GM21528 (cell line): ENCODE data around the gene ABCB1.
"Not testable (repeated sequence)": the region's sequence is repeated elsewhere in the genome, so short reads cannot be mapped to it uniquely, and the experiment has no call there.

Experiments
- ATAC-seq: cut with Tn5 transposase; IDR thresholded peaks from one replicate; pipeline ENCODE4 v1.9.1; 2021; ENCODE audit warnings: mild to moderate bottlenecking, moderate library complexity; ENCODE audit not compliant: unreplicated experiment, low FRiP score

Gene ABCB1

DNA sequence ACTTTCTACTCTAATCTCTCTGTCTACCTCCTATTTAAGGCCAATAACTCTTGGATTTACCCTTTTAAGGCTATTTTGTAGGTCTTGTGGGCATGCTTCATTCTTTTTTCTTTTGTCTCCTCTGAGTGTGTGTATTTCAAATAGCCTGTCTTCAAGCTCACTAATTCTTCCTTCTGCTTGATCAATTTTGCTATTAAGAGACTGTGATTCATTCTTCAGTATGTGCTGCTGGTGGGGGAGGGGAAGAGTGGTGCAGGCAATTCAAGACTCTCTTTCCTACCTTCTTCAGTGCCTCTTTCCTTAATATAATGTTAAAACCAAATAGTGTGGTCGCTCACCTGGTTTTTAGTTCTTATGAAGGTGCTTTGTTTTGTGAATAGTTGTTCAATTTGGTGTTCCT lies 20.0 kb downstream of the ABCB1 start:
- ATAC-seq = no peak

GRCh38 chr7:87575521-87575920 lies 25.2 kb downstream of the ABCB1 start:
- no peak for ATAC-seq

GRCh38 chr7:87574630-87575029 lies 26.1 kb downstream of the ABCB1 start:
- ATAC-seq = no peak

DNA sequence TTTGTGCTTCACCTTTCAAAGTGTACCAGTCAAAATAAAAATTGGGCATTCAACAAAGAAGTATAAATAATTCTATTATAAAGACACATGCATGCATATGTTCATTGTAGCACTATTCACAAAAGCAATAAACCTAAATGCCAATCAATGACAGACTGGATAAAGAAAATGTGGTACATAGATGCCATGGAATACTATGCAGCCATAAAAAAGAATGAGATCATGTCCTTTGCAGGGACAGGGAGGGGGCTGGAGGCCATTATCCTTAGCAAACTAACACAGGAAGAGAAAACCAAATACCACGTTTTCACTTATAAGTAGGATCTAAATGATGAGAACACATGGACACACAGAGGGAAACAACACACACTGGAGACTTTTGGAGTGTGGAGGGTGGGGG lies 28.2 kb downstream of the ABCB1 start:
- not testable (repeated sequence) for ATAC-seq

GRCh38 chr7:87570178-87570577 lies 30.5 kb downstream of the ABCB1 start:
- ATAC-seq = no peak

DNA sequence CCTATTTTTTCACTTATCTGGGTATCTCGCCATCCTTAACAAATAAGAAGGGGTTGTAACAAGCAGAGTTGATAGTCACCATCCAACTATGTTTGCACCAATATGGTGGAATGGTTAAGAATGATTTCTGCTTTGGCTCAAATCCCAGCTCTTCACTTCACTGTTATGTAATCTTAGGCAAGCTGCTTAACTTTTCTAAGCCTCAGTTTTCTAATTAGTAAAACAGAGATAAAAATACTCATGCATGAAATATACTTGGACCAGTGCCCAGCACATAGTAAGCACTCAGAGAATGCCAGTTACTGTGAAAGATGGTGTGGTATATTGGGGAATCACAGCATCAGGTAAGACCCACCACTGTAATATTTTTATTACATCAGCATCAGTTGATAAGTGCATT lies 33.6 kb downstream of the ABCB1 start:
- ATAC-seq = no peak

GRCh38 chr7:87566311-87566900 lies 34.3 kb downstream of the ABCB1 start:
- ATAC-seq = no peak

DNA sequence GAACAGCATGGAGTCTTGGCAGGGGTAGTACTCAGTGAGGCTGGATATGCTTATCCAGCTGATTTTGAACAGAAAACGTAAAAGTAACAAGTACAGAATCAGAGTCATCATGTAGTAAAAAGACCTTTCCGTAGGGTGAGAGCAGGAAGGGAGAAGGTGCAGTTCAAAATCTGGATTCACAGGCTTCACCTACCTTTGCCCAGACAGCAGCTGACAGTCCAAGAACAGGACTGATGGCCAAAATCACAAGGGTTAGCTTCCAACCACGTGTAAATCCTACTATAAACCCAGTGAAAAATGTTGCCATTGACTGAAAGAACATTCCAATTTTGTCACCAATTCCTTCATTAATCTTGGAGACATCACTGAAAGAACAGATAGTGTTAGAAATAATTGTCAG lies 34.8 kb downstream of the ABCB1 start:
- no peak for ATAC-seq

- peak; percentile 77 for ATAC-seq
Measured at GRCh38 chr7:87564296-87564963, 36.3 kb downstream of the ABCB1 start.

- ATAC-seq = no peak
Measured at GRCh38 chr7:87561702-87562101, 39.0 kb downstream of the ABCB1 start.

- ATAC-seq = no peak
Measured at GRCh38 chr7:87561102-87561501, 39.6 kb downstream of the ABCB1 start.

GRCh38 chr7:87552351-87552900 lies 48.3 kb downstream of the ABCB1 start:
- ATAC-seq = no peak

- no peak for ATAC-seq
Measured at GRCh38 chr7:87548123-87548919, 52.4 kb downstream of the ABCB1 start.

- ATAC-seq = no peak
Measured at GRCh38 chr7:87545760-87546159, 54.9 kb downstream of the ABCB1 start.

DNA sequence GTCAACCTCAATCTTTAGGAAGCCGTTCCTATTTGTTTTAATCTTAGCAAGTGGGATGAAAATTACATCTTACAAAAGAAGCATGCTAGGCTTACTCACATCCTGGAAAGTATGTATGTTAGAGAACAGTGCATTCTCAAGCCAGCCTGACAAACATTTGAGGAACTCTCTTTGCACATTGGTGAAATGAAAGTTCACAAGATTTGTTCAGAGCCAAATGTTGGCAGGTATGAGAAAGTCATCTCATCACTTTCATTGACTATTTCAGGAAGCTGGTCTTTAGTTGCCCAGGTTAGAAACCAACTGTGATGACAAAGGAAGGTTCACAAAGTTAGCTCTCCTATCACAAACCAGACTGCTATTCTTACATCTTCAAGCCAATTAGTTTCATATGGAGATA lies 57.1 kb downstream of the ABCB1 start:
- ATAC-seq = no peak

GRCh38 chr7:87541648-87542047 lies 59.0 kb downstream of the ABCB1 start:
- no peak for ATAC-seq

GRCh38 chr7:87538052-87538451 lies 62.6 kb downstream of the ABCB1 start:
- ATAC-seq = no peak

DNA sequence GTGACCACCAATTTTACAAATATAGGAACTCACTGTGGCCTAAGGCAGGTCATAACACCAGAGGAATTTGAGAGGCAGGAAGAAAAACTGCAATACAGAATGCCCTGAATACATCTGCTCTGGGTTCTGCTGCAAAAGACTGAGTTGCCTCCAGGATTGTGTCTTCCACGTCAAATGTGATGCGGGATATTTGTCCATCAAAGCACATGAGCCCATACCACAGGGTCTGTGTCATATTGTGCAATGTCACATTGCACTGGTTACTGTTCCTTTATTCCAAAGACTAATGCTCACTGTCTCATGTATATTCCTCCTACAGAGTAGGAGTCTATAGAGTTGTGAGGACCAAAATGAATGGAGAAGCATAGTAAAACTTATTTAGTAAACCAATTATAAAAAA lies 66.6 kb downstream of the ABCB1 start:
- no peak for ATAC-seq

DNA sequence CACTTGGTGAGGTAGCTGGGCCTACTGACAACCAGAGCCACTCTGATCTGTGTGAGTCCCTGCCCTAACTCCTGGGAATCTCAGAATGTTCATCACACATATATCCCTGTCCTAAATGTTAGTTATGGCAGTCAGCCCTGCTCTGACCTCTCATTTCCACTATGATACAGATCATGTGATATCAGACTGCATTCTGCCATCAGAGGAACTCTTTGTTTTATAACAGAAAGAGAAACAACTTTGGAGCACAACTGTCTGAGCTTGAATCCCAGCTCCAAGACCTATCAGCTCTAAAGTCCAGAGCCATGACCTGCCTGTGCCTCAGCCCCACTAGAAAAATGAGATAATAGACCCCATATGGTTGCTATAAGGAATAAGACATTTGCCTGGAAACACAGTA lies 70.6 kb downstream of the ABCB1 start:
- ATAC-seq = no peak

DNA sequence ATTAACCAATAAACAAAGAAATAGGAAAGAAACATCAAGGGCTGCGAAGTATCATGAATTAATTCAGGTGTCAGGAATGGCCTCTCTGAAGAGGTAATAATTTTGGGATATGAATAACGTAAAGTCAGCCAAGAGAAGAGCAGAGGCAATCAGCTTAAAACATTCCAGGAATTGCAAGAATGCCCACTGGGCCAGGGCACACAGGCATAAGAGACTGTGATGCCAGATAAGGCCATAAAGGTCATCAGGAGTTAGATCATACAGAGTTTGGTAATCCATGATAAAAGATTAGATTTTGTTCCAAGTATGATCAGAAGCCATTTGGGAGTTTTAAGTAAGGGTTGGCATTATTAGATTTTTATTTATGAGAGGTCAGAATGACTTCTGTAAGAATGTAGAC lies 72.0 kb downstream of the ABCB1 start:
- ATAC-seq = no peak

DNA sequence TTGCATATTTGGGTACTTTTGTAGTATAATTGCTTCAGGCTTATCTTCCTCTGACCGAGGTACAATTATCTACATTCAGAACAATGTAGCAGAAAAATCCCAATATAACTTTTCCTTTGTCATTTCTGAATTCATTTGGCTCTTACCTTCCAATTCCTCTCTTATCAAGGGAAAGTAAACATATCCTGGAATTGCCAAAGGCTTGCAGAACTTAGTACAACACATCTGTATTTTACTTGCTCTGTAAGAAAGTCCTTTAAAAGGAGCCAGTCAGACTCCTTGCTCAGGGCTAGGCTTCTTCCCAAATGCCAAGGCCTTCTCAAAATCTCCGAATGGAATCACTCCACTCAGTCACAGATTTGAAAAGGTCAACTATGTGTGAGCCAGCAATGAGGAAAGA lies 81.9 kb downstream of the ABCB1 start:
- ATAC-seq = no peak
